Thyroid gland (tissue), 4 donors: ENCODE data around the gene FAM13C. TPM values are rescaled to one million over a fixed set of nuclear protein-coding genes. Genes with fewer than 3 reads are reported as not detected.

Experiments used
- DNase-seq, 2 donors: peaks; one replicate each; pipeline ENCODE4 v3.0.0-alpha.2; 2019
- H3K27ac ChIP-seq, 3 donors: fragments of 200-600 bp; sonication (generic); 1 replicate in 2 of 3; 2 replicates in 1 of 3; pipeline ENCODE4 v1.5.1; 2016 to 2019; ENCODE audit warnings: mild to moderate bottlenecking in 1 of 3, moderate library complexity in 1 of 3
- H3K27me3 ChIP-seq: fragments of 200-600 bp; sonication (generic); one replicate; pipeline ENCODE4 v1.5.1; 2019
- H3K36me3 ChIP-seq, 2 donors: fragments of 200-600 bp; sonication (generic); one replicate each; pipeline ENCODE4 v1.5.1; 2016 to 2019
- H3K4me1 ChIP-seq, 2 donors: fragments of 200-600 bp; sonication (generic); one replicate each; pipeline ENCODE4 v1.5.1; 2017 to 2019
- H3K4me3 ChIP-seq, 3 donors: fragments of 200-600 bp; sonication (generic); replicated peaks in 1 of 3; 1 replicate in 2 of 3; 2 replicates in 1 of 3; pipeline ENCODE4 v1.5.1; 2016; ENCODE audit warnings: mild to moderate bottlenecking in 1 of 3
- H3K9me3 ChIP-seq: fragments of 200-600 bp; sonication (generic); one replicate; pipeline ENCODE4 v1.5.1; 2017
- POLR2A ChIP-seq, 2 donors: fragments of 450-650 bp; IDR thresholded peaks; one replicate each; pipeline ENCODE4 v1.6.1; 2017; ENCODE audit warnings: antibody characterized with exemption in 2 of 2, mild to moderate bottlenecking in 2 of 2, moderate library complexity in 1 of 2
- WGBS, 2 donors: methylation state at CpG; one replicate each; pipeline ENCODE4 v1.1.5; 2017; 5-methylcytosine and 5-hydroxymethylcytosine counted together
- intact Hi-C: fragments of 100-400 bp; cut with DNase I; formaldehyde crosslinking; loops from one replicate; pipeline ENCODE4 v1.15.1; 2023
- total RNA-seq, 4 donors: library from RNA; depleted of rRNA; stranded (reverse); fragments of >200 nt; gene quantifications; one replicate each; pipeline ENCODE4 v1.2.3, GENCODE V29; 2016
- TF ChIP-seq, protein P1 (sequence below), 6 experiments: fragments of 200-600 bp in 3 of 6; fragments of 450-650 bp in 3 of 6; sonication (generic) in 3 of 6; IDR thresholded peaks; one replicate each; pipeline ENCODE4 v1.5.1; 2016 to 2019; ENCODE audit warnings: antibody characterized with exemption in 6 of 6, mild to moderate bottlenecking in 2 of 6, inconsistent platforms in 1 of 6, moderate library complexity in 1 of 6

FAM13C gene
- total RNA-seq, 4 donors from 2014 or later: 11.3 to 16.5 (median 14.3) TPM

DNA sequence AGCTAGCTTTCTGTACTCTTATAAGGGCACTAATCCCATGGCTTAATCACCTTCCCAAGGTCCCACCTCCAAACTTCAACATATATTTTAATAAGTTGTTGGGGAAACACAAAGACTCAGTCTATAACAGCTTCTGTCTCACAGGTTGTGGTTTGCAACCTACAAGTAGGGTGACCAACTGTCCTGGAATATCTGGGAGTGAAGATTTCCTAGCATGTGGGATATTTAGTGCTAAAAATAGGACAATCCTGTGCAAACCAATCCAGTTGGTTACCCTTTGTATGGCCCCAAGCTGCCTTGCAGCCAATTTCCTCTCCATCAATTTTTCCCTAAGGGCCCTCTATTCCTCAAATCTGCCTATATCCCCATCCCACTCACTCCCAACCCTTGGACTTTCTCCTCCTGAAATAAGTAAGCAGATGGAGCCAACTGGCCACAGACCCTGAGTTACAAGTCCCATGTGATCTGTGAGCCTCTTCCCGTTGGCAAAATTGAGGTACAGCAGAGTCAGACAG is 82.3 kb downstream of the FAM13C start:
- 64 to 76% methylated on average over 1 of the region's 1 CpG for WGBS, 2 donors
- intact Hi-C loops: no loop called here

DNA sequence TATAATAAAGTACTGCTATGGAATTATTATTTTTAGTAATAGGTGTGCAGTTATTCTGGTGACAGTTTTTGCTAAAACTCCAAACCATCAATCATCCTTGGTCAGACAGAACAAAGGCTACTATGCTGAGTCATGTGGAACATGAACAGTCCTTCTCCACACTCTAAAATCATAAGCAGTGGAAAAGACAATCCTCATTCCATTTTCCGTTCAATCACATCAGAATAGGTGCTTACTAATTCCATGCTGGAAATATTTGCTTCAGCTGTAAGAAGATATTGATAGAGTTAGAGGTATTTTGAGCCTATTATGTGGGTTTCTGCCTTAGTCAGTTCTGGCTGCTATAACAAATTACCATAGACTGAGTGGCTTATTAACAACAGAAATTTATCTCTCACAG is 82.9 kb downstream of the FAM13C start:
- no peak overlapping the region for H3K4me3 ChIP-seq
- no peak overlapping the region for H3K27ac ChIP-seq
- no peaks in the 10 kb centered on the region for H3K36me3 ChIP-seq
- intact Hi-C loops: no loop called here
- TF ChIP-seq, protein P1, sequence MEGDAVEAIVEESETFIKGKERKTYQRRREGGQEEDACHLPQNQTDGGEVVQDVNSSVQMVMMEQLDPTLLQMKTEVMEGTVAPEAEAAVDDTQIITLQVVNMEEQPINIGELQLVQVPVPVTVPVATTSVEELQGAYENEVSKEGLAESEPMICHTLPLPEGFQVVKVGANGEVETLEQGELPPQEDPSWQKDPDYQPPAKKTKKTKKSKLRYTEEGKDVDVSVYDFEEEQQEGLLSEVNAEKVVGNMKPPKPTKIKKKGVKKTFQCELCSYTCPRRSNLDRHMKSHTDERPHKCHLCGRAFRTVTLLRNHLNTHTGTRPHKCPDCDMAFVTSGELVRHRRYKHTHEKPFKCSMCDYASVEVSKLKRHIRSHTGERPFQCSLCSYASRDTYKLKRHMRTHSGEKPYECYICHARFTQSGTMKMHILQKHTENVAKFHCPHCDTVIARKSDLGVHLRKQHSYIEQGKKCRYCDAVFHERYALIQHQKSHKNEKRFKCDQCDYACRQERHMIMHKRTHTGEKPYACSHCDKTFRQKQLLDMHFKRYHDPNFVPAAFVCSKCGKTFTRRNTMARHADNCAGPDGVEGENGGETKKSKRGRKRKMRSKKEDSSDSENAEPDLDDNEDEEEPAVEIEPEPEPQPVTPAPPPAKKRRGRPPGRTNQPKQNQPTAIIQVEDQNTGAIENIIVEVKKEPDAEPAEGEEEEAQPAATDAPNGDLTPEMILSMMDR (IDR thresholded peaks at IDR 0.05): no peak
- no peak for TF ChIP-seq POLR2A (IDR thresholded peaks at IDR 0.05)
- peaks cover 0 to 5% of the 10 kb centered on the region in 2 donors for H3K4me1 ChIP-seq
- H3K27me3 ChIP-seq: no peaks in the 10 kb centered on the region
- DNase-seq: no peak
- H3K9me3 ChIP-seq: no peaks in the 10 kb centered on the region
- WGBS, 2 donors: 50 to 55% methylated on average over 1 of the region's 1 CpG

More for the DNA sequence above, 82.3 kb downstream of the FAM13C start:
- no peak for TF ChIP-seq POLR2A (IDR thresholded peaks at IDR 0.05)
- TF ChIP-seq, protein P1 (IDR thresholded peaks at IDR 0.05): no peak
- Histone ChIP-seq H3K27ac (no peak overlapping the region), H3K27me3 (no peaks in the 10 kb centered on the region), H3K9me3 (no peaks in the 10 kb centered on the region), H3K4me1 (peaks cover 0 to 5% of the 10 kb centered on the region in 2 donors), H3K36me3 (no peaks in the 10 kb centered on the region), H3K4me3 (no peak overlapping the region)
- DNase-seq: no peak

DNA sequence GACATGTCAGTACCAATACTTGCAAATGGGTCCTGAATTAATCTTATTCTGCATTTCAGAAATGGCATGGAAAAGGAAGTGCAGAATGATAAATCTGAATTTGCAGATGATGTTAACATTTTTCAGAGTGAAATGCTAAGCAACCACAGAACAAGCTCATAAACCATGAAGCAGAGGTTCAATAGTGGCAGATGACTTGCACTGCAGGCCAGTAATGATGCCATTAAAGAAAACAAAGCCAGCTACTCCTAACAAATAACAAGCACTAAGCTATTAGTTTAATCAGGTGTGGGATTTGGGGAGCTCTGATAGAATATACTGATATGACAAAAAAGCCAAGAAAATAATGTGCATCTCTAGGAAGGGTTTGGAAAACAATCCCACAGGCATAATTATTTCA is 85.4 kb downstream of the FAM13C start:
- no peak for TF ChIP-seq POLR2A (IDR thresholded peaks at IDR 0.05)
- TF ChIP-seq, protein P1 (IDR thresholded peaks at IDR 0.05): no peak
- Histone ChIP-seq H3K27ac (no peak overlapping the region), H3K36me3 (no peaks in the 10 kb centered on the region), H3K9me3 (no peaks in the 10 kb centered on the region), H3K4me1 (peaks cover 0 to 5% of the 10 kb centered on the region in 2 donors), H3K27me3 (no peaks in the 10 kb centered on the region), H3K4me3 (no peak overlapping the region)
- no peak for DNase-seq
- intact Hi-C loops: no loop called here

DNA sequence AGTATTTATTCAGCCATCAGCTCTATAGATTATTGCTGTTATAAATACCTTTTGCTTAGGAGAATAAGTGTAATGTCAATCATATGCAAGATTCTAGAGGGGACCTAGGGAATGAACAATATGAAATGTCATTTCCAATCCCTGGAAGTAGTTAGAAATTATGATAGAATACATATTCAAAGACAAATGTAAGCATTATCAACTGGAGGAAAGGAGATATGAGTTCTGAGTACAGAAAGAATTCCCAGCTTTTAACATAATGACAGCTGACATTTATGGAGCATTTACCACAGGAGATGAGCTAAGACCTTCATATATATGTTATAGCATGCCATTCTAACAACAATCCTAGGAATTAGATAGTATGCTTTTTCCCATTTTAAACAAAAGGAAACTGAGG is 86.2 kb downstream of the FAM13C start:
- H3K4me1 ChIP-seq: peaks cover 0 to 5% of the 10 kb centered on the region in 2 donors
- H3K9me3 ChIP-seq: no peaks in the 10 kb centered on the region
- TF ChIP-seq, protein P1 (IDR thresholded peaks at IDR 0.05): no peak
- TF ChIP-seq POLR2A (IDR thresholded peaks at IDR 0.05): no peak
- H3K27ac ChIP-seq: no peak overlapping the region
- intact Hi-C loops: no loop called here
- H3K4me3 ChIP-seq: no peak overlapping the region
- no peak for DNase-seq
- no peaks in the 10 kb centered on the region for H3K27me3 ChIP-seq
- no peaks in the 10 kb centered on the region for H3K36me3 ChIP-seq

DNA sequence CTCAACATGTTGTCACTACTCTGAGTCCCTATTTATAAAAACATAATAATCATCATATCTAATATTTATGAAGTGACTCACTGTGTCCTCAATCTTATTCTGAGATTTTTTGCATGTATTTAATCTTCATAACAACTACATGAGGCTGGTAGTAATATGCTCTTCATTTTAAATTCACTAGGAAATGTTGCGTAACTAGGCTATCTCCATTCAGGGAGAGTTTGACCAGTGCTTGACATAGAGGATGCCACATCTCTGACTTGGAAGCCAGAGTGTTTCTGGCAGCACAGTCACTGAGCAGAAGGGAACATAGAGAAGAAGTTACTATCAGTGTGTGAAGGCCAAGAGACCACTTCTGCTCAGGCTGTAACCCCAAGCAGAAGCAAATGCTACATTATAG is 88.9 kb downstream of the FAM13C start:
- no peak for DNase-seq
- Histone ChIP-seq H3K27ac (no peak overlapping the region), H3K4me3 (no peak overlapping the region), H3K27me3 (no peaks in the 10 kb centered on the region), H3K4me1 (no peaks in the 10 kb centered on the region), H3K9me3 (no peaks in the 10 kb centered on the region), H3K36me3 (no peaks in the 10 kb centered on the region)
- TF ChIP-seq, protein P1 (IDR thresholded peaks at IDR 0.05): no peak
- TF ChIP-seq POLR2A (IDR thresholded peaks at IDR 0.05): no peak
- intact Hi-C loops: no loop called here
- WGBS, 2 donors: 95 to 96% methylated on average over 1 of the region's 1 CpG
